HCT116 (cell line): ENCODE data around the gene TP53TG5. TPM values are rescaled to one million over a fixed set of nuclear protein-coding genes. Genes with fewer than 3 reads are reported as not detected.
A peak's percentile ranks its signal among the peaks of the same experiment; 100 is the strongest.

Experiments used
- ATAC-seq: fragments of 200-7000 bp; cut with Tn5 transposase; 2 replicates; pipeline ENCODE4 v1.9.1; 2020; ENCODE audit warnings: mild to moderate bottlenecking, moderate library complexity
- BruUV-seq: library from RNA; stranded (reverse); fragments of 400-500 nt; replicated peaks from 2 replicates; lab custom pipeline; 2021; lab: Mats Ljungman, UMichigan
- CTCF ChIA-PET: fragments of 300-600 bp; sonication (Branson Sonifier 250); formaldehyde crosslinking; loops from one replicate; lab custom pipeline; 2021; ENCODE audit warnings: antibody characterized with exemption; lab: Charles Lee
- POLR2A ChIA-PET: fragments of 300-600, 350-600 bp; sonication (Branson Sonifier 250); formaldehyde crosslinking; loops from one replicate; lab custom pipeline; 2021; ENCODE audit warnings: antibody characterized with exemption; lab: Charles Lee
- RAD21 ChIA-PET, 2 experiments: fragments of 300-600 bp; sonication (Branson Sonifier 250); formaldehyde crosslinking; loops; one replicate each; lab custom pipeline; 2023; ENCODE audit warnings: low total read pairs in 2 of 2; ENCODE audit not compliant: uncharacterized antibody in 2 of 2, unreplicated experiment in 2 of 2, low non-redundant PET in 1 of 2; lab: Charles Lee
- DNase-seq: peaks from one replicate; pipeline ENCODE4 v3.0.0-alpha.2; 2010; ENCODE audit warnings: low read depth, low spot score
- H2AFZ ChIP-seq: fragments of 200-600 bp; shearing (Covaris generic), sonication (generic); 2 replicates; pipeline ENCODE4 v1.6.1; 2017; ENCODE audit warnings: low read depth, mixed run types, mixed read lengths, antibody characterized with exemption, low read length; ENCODE audit not compliant: poor library complexity, severe bottlenecking
- H3K27ac ChIP-seq: 2 replicates; pipeline ENCODE4 v1.5.1; 2012; ENCODE audit warnings: low read depth, low read length
- H3K27me3 ChIP-seq: fragments of 200-600 bp; sonication (generic); 2 replicates; pipeline ENCODE4 v1.6.1; 2016; ENCODE audit warnings: mixed run types, low read length, mixed read lengths; ENCODE audit not compliant: insufficient read depth
- H3K36me3 ChIP-seq, 2 experiments: fragments of 200-500 bp in 1 of 2; fragments of 200-600 bp in 1 of 2; sonication (Bioruptor generic) in 1 of 2; sonication (generic) in 1 of 2; 2 replicates each; pipeline versions ENCODE4 v1.5.1 to v1.6.1; 2014 to 2016; ENCODE audit warnings: low read length in 2 of 2, inconsistent platforms in 1 of 2, mixed read lengths in 1 of 2, mixed run types in 1 of 2; ENCODE audit not compliant: insufficient read depth in 2 of 2, control insufficient read depth in 1 of 2
- H3K4me1 ChIP-seq, 2 experiments: fragments of 200-600 bp in 1 of 2; sonication (generic) in 1 of 2; 2 replicates each; pipeline versions ENCODE4 v1.5.1 to v1.6.1; 2012 to 2017; ENCODE audit warnings: low read length in 2 of 2, inconsistent platforms in 1 of 2, mild to moderate bottlenecking in 1 of 2, mixed read lengths in 1 of 2, mixed run types in 1 of 2, moderate library complexity in 1 of 2; ENCODE audit not compliant: insufficient read depth in 2 of 2, control insufficient read depth in 1 of 2
- H3K4me2 ChIP-seq: fragments of 200-600 bp; sonication (generic); 2 replicates; pipeline ENCODE4 v1.6.1; 2017; ENCODE audit warnings: mixed run types, low read length, mixed read lengths
- H3K4me3 ChIP-seq, 2 experiments: fragments of 200-600 bp in 1 of 2; sonication (generic) in 1 of 2; replicated peaks in 1 of 2; 2 replicates each; pipeline ENCODE4 v1.5.1; 2011 to 2016; ENCODE audit warnings: low read length in 2 of 2, control low read depth in 1 of 2, low read depth in 1 of 2, mild to moderate bottlenecking in 1 of 2, mixed read lengths in 1 of 2, mixed run types in 1 of 2
- H3K79me2 ChIP-seq: fragments of 200-600 bp; sonication (generic); 2 replicates; pipeline ENCODE4 v1.6.1; 2017; ENCODE audit warnings: mild to moderate bottlenecking, mixed run types, low read length, moderate library complexity, mixed read lengths; ENCODE audit not compliant: insufficient read depth
- H3K9ac ChIP-seq: fragments of 200-600 bp; sonication (generic); 2 replicates; pipeline ENCODE4 v1.6.1; 2016; ENCODE audit warnings: low read length, mixed read lengths
- H3K9me2 ChIP-seq: fragments of 200-600 bp; sonication (generic), shearing (Covaris generic); 2 replicates; pipeline ENCODE4 v1.6.1; 2017; ENCODE audit warnings: mixed run types, mild to moderate bottlenecking, moderate library complexity; ENCODE audit not compliant: insufficient read depth
- H3K9me3 ChIP-seq, 2 experiments: fragments of 200-500 bp in 1 of 2; fragments of 200-600 bp in 1 of 2; sonication (Bioruptor generic) in 1 of 2; sonication (generic) in 1 of 2; 2 replicates each; pipeline ENCODE4 v1.6.1; 2014 to 2017; ENCODE audit warnings: low read length in 2 of 2, mixed read lengths in 2 of 2, inconsistent platforms in 1 of 2, low read depth in 1 of 2, mild to moderate bottlenecking in 1 of 2, mixed run types in 1 of 2, moderate library complexity in 1 of 2; ENCODE audit not compliant: control insufficient read depth in 1 of 2, insufficient read depth in 1 of 2
- H4K20me1 ChIP-seq: fragments of 200-600 bp; sonication (generic), shearing (Covaris generic); 2 replicates; pipeline ENCODE4 v1.6.1; 2017; ENCODE audit warnings: mixed run types, mild to moderate bottlenecking, moderate library complexity; ENCODE audit not compliant: insufficient read depth
- ATF3 ChIP-seq: IDR thresholded peaks from 2 replicates; pipeline ENCODE4 v1.6.1; 2012
- CEBPB ChIP-seq: IDR thresholded peaks from 2 replicates; pipeline ENCODE4 v1.6.1; 2012; ENCODE audit warnings: low read depth
- CTCF ChIP-seq, 3 experiments: fragments of 200-600 bp in 1 of 3; sonication (generic) in 1 of 3; IDR thresholded peaks in 2 of 3; conservative IDR thresholded peaks in 1 of 3; 2 replicates each; pipeline ENCODE4 v1.5.1; 2012 to 2017; ENCODE audit warnings: low read depth in 2 of 3, low read length in 2 of 3, antibody characterized with exemption in 1 of 3, borderline replicate concordance in 1 of 3, control low read depth in 1 of 3, mild to moderate bottlenecking in 1 of 3, mixed read lengths in 1 of 3, mixed run types in 1 of 3, moderate library complexity in 1 of 3; ENCODE audit not compliant: insufficient read depth in 1 of 3
- EGR1 ChIP-seq: IDR thresholded peaks from 2 replicates; pipeline ENCODE4 v1.6.1; 2012; ENCODE audit warnings: low read depth
- EZH2phosphoT487 ChIP-seq: fragments of 200-600 bp; IDR thresholded peaks from 2 replicates; pipeline ENCODE4 v1.6.1; 2018; ENCODE audit warnings: antibody characterized with exemption, borderline replicate concordance
- JUND ChIP-seq: IDR thresholded peaks from 2 replicates; pipeline ENCODE4 v1.6.1; 2012
- MAX ChIP-seq: IDR thresholded peaks from 2 replicates; pipeline ENCODE4 v1.6.1; 2012
- POLR2AphosphoS5 ChIP-seq: IDR thresholded peaks from 2 replicates; pipeline ENCODE4 v1.6.1; 2011; ENCODE audit warnings: mild to moderate bottlenecking, low read depth, low read length, moderate library complexity
- RAD21 ChIP-seq: IDR thresholded peaks from 2 replicates; pipeline ENCODE4 v1.6.1; 2012; ENCODE audit warnings: low read depth, mild to moderate bottlenecking
- REST ChIP-seq: IDR thresholded peaks from 2 replicates; pipeline ENCODE4 v1.6.1; 2012; ENCODE audit warnings: low read depth
- SP1 ChIP-seq: IDR thresholded peaks from 2 replicates; pipeline ENCODE4 v1.6.1; 2012; ENCODE audit warnings: low read depth
- SRF ChIP-seq: IDR thresholded peaks from 2 replicates; pipeline ENCODE4 v1.6.1; 2012; ENCODE audit warnings: low read depth
- TCF7L2 ChIP-seq: IDR thresholded peaks from 2 replicates; pipeline ENCODE4 v1.7.0; 2011; ENCODE audit warnings: borderline replicate concordance, inconsistent platforms; ENCODE audit not compliant: insufficient read depth, insufficient read length; ENCODE audit errors: extremely low read depth
- YY1 ChIP-seq: IDR thresholded peaks from 2 replicates; pipeline ENCODE4 v1.6.1; 2011; ENCODE audit warnings: low read length, low read depth, moderate library complexity, mild to moderate bottlenecking; ENCODE audit not compliant: insufficient replicate concordance; ENCODE audit errors: extremely low read depth
- ZBTB33 ChIP-seq: IDR thresholded peaks from 2 replicates; pipeline ENCODE4 v1.6.1; 2011; ENCODE audit warnings: mild to moderate bottlenecking, low read length, moderate library complexity; ENCODE audit not compliant: insufficient replicate concordance; ENCODE audit errors: extremely low read depth
- ZFX ChIP-seq: fragments of 450-650 bp; IDR thresholded peaks from 2 replicates; pipeline ENCODE4 v1.6.1; 2017
- ZNF274 ChIP-seq: fragments of 200-500 bp; sonication (Bioruptor generic); IDR thresholded peaks from 2 replicates; pipeline ENCODE4 v1.6.1; 2014; ENCODE audit warnings: mild to moderate bottlenecking, low read depth, low read length, inconsistent platforms
- intact Hi-C: fragments of 100-400 bp; cut with micrococcal nuclease; formaldehyde crosslinking; loops from 2 replicates; pipeline ENCODE4 v1.10.0; 2022
- total RNA-seq: library from RNA; stranded (reverse); gene quantifications from one replicate; pipeline ENCODE4 v1.2.1, GENCODE V29; 2021; ENCODE audit not compliant: unreplicated experiment

TP53TG5 gene
- total RNA-seq, 1 experiment from 2014 or later: 0.76 TPM

GRCh38 chr20:45354423-45355208 is 23.5 kb downstream of the TP53TG5 start:
- DNase-seq (no peak), ATAC-seq (no peak; the same call in 1 of the 2 replicates)
- TF ChIP-seq CTCF (IDR thresholded peaks at IDR 0.05 in 2 of 3, conservative IDR thresholded peaks at IDR 0.05 in 1 of 3; ENCODE audit: borderline replicate concordance in 1 of 3, insufficient read depth in 1 of 3, low read depth in 2 of 3, low read length in 2 of 3) (no peak), POLR2AphosphoS5 (no peak), JUND (no peak), CEBPB (no peak), SRF (no peak), ATF3 (no peak), YY1 (no peak), EZH2phosphoT487 (no peak), REST (no peak), EGR1 (no peak), ZBTB33 (no peak), TCF7L2 (no peak), SP1 (no peak), ZNF274 (no peak), RAD21 (no peak), ZFX (no peak), MAX (no peak)
- intact Hi-C loops: no loop called here
- CTCF ChIA-PET: interaction anchor here (1.4 kb wide), 1 partner anchor 82 kb away, joined by 7 read pairs; no protein-coding TSS in a partner anchor
- no peak overlapping the region for H3K27ac ChIP-seq
- RAD21 ChIA-PET: interaction anchor here in 1 of 2 experiments (0.7 to 1.0 kb wide), 2 partner anchors 10 to 82 kb away, joined by 3 read pairs; no protein-coding TSS in a partner anchor
- POLR2A ChIA-PET: interaction anchor here (1.0 to 1.2 kb wide), 2 partner anchors 8 to 24 kb away, joined by 4 read pairs; partner anchors contain the start of gene TP53TG5
- no peaks in the 10 kb centered on the region for H3K36me3 ChIP-seq
- H3K4me3 ChIP-seq: no peak overlapping the region
- BruUV-seq: no TSS peak
- H3K4me2 ChIP-seq: peak overlapping the region; percentile 49
- H3K9me3 ChIP-seq: no peaks in the 10 kb centered on the region
- no peaks in the 10 kb centered on the region for H3K27me3 ChIP-seq
- H3K79me2 ChIP-seq: no peaks in the 10 kb centered on the region
- H3K9ac ChIP-seq: no peak overlapping the region
- H3K4me1 ChIP-seq: peaks cover 42 to 53% of the 10 kb centered on the region in 2 experiments
- H2AFZ ChIP-seq: no peak overlapping the region
- no peaks in the 10 kb centered on the region for H3K9me2 ChIP-seq
- H4K20me1 ChIP-seq: no peaks in the 10 kb centered on the region
